GM18507 (cell line): ENCODE measurements around the gene TFAP2C.
"Not testable (repeated sequence)": the region's sequence is repeated elsewhere in the genome, so short reads cannot be mapped to it uniquely, and the experiment has no call there.

Experiments used
- DNase-seq: peaks from one replicate; pipeline ENCODE4 v3.0.0; 2011; ENCODE audit warnings: low read depth; ENCODE audit not compliant: insufficient read length; ENCODE audit errors: extremely low spot score
- FAIRE-seq: peaks from 2 replicates; lab custom pipeline; 2011; peaks lifted over from hg19 to GRCh38; lab: Jason Lieb, UNC

Gene TFAP2C

DNA sequence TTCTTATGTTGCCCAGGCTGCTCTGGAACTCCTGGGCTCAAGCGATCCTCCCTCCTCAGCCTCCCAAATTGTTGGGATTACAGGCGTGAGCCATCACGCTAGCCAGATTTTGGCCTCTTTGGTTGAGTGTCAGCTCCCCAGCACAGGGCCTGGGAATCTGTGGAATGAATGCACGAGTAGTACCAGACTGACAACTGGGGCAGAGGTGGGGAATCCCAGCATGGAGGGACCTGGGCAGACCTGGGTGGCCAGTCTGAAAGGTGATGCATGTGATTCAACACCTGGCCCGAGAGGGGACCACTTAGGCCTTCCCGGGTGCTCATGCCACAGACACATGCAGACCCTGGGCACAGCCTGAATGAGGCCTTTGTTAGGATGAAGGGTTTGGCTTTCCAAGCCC is 19.0 kb upstream of the TFAP2C start:
- no peak for DNase-seq

DNA sequence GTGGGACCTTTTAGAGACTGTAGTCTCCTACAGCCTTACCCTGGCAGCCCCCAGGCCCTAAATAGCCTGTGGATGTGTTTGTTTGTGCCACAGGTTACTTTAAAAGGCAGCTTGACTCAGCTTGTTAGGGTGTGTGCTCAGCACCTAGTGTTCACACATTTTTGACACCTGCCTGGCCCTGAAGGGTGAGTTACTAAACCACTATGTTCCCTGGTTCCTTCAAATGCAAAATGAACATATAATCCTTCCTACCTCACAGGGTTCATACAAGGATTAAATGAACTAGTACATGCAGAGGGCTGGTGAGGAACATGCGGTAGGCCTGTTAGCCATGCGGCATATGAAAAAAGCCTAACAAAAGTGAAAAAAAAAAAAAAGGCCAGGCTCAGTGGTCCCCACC is 14.9 kb upstream of the TFAP2C start:
- no peak for DNase-seq
- FAIRE-seq = no peak

More for the DNA sequence above, 19.0 kb upstream of the TFAP2C start:
- FAIRE-seq = no peak

DNA sequence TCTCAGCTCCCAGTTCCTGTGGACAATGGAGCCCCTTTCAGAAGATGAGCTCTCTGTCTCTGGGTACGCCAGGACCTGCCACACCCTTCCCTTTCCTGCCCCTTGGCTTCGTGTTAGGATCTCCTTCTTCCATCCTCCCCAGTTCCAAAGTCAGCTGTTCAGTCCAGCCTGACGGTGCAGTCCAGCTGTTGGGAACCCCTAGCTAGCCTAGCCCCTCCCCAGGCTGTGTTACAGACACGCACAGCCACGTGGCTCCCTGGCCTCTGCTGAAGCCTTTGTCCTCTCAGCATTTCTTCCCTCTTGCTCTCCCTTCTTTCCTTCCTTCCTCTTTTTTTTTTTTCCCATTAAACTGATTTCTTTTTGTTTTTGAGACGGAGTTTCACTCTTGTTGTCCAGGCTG is 12.4 kb upstream of the TFAP2C start:
- DNase-seq (no peak), FAIRE-seq (no peak)

DNA sequence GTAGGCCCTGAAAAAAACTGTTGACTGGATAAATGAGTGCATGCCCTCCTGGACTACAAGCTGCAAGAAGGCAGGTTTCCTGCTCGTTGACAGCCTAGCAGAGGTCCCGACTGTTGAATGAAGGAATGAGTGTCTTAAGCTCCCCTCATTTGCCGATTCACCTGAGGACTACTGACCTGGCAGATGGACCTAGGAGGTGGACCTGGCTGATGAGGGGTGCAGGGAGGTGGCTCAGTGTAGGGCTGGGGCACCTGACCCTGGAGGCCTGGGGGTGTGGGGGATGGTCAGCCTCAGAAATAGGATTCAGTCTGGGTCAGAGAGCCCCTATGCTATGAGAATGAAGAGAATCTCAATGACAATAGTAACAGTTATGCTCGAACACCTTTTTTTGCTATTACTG is 11.6 kb upstream of the TFAP2C start:
- DNase-seq = no peak
- FAIRE-seq = no peak

DNA sequence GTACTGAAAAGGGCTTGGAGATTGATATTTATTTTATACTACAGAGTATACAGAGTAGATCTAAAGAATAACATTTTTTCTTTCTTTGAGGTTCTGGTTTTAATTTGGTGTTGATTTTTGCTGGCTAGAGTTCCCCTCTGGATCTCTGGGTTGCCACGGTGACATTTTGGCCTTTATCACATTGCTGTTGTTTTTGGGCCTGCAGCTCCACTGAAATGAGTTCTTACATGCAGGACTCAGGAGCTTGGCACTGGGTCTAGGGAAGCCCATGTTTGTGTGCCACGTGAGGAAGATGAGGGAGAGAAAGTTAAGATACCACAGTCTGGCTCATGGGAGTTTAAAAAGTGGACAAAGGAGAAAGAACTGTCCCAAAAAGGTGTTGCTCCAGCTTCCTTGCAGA is 7.4 kb upstream of the TFAP2C start:
- no peak for FAIRE-seq
- DNase-seq = no peak

DNA sequence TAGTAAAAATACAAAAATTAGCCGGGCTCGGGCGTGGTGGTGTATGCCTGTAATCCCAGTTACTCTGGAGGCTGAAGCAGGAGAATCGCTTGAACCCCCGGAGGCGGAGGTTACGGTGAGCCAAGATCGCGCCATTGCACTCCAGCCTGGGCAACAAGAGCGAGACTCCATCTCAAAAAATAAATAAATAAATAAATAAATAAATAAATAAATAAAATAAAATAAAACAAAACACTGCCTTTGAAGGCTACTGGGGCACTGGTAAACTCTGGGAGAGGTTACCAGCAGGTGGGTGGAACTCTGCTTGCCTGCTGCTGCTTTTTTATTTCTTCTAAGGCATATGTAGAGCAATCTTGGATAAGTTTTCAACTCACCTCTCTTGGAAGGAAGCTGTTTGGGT is 5.2 kb upstream of the TFAP2C start:
- not testable (repeated sequence) for DNase-seq, FAIRE-seq

DNA sequence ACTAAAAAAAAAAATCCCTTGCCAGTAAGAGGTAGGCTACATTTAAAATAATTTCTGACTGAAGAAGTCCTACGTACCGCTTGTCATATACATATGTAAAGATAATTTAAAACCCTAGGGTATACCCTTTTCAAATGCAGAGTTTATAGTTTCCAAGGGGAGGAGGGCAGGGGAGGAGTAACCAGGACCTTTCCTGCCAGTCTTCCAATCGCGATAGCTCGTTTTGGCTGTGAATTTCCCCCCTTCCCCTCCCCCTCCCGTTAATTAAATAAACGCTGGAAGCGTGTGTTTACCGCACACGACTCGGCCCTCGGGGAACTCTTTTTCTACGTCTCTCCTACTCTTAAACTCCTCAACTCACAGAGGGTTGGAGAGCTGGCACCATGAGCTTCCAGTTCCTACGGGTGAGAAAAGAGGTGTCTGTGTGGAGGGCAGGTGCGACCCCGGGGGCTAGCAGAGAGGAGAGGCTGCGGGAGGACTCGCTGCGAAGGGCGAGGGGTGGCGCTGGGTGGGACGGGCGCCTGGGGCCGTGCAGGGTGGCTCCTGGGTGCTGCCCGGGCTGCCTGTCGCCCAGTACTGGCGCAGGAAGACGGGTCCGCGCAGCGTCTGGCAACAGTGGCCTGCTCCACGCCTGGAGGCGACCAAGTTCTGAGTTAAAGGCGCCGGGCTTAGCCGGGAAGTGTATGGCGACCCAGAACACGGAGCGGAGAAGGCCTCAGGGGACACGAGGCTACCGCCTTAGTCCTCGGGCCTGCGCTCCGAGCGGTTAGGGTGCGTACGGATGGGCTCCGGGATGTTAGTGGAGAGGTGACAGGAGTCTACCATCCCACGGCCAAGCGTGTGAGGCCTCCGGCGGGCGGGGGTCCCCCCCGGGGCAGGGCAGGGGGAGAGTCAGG is 4.1 kb upstream of the TFAP2C start:
- DNase-seq (no peak), FAIRE-seq (no peak)

DNA sequence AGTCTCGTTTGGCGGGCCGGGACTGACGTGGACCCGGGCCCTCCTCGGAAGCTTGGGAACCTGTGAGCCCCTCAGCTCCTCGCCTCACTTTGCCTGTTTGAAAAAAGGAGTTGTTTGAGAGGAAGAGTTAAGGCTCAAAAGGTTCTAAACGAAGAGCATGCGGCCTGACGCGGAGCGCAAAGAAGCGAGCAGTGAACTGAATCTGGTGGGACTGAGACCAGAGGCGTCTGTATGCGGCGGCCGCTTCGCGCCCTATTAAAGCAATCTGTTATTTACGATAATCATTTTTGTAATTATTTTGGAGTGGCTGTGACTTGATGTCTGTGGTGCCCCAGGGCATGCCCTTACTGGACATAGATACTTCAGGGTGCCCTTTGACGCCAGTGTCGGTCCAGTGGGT is 3.3 kb upstream of the TFAP2C start:
- DNase-seq (no peak), FAIRE-seq (no peak)

DNA sequence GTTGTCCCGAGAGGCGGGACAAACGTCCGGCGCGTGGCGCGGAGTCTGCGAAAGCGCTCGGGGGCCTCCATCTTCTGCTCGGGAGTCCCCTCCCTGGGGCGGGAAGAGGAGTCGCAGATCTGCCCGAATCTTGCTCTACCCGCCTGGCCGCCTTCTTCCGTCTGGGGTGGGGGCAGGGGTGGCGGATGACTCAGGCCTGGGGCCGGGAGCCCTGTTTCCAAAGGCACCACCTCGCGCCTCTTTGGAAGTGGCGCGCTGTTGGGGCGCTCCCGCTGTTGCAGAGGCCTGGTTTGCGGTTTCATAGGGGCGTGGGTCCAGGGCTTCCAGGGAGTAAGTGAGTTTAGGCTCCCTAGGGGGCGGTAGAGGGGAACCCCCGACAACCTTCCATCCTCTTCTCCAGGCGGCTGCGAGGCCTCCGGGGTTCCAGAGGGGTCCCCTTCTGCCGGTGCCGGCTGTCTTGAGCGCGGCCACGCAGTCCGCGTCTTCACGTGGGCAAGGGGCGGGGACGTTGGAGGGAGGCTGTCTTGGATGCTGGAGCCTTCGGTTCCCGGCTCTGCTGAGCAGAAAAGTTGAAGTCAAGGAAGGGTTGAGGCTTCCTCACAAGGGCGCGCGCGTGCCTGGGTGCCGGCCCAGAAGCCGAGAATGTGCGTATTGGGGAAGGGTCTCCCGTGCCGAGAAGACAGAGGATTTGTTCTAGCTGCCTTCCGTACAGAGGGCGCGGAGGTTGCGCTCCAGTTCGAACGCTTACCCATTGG is 2.6 kb upstream of the TFAP2C start:
- DNase-seq (no peak), FAIRE-seq (no peak)

DNA sequence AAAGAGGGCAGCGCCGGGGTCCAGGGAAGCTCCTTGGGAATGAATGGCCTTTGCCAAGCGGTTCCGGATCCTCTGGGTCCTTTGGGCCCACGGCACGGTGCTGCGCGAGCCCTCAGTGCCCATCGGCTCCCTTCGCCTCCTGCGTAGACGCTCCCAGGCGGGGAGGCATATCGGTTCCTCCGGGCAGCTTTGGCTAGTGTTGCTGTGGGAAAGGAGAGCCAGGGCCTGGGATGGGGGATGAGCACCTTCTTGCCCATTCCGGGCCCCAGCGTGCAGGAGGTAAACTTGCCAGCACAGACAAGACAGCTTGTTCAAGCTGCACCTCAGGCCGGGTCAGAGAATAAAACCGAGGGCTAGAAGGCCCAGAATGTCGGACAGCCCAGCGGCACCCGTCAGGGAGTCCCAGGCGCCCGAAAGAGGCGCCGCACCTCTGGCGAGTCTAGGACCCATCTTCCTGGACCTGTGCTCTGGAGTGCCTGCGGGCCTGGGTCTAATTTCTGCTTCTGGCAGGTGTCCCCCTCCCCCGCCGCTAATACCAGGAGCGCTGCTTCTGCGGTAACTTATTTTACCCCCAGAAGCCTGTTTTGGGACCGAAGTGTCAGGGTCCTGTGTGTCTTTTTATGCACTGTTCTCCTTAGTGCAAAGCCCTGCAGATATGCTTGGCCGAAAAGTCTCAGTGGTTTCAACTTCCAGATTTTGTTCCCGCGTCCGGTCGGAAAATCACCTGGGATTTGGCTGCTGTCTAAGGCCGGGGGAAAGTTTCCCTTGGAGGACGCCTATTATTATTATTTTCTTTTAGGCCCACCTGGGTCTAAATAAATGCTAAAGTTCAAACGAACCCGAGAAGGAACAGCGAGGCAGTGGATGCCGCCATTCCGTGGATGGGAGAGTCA is 1.7 kb upstream of the TFAP2C start:
- DNase-seq = no peak
- FAIRE-seq = no peak

DNA sequence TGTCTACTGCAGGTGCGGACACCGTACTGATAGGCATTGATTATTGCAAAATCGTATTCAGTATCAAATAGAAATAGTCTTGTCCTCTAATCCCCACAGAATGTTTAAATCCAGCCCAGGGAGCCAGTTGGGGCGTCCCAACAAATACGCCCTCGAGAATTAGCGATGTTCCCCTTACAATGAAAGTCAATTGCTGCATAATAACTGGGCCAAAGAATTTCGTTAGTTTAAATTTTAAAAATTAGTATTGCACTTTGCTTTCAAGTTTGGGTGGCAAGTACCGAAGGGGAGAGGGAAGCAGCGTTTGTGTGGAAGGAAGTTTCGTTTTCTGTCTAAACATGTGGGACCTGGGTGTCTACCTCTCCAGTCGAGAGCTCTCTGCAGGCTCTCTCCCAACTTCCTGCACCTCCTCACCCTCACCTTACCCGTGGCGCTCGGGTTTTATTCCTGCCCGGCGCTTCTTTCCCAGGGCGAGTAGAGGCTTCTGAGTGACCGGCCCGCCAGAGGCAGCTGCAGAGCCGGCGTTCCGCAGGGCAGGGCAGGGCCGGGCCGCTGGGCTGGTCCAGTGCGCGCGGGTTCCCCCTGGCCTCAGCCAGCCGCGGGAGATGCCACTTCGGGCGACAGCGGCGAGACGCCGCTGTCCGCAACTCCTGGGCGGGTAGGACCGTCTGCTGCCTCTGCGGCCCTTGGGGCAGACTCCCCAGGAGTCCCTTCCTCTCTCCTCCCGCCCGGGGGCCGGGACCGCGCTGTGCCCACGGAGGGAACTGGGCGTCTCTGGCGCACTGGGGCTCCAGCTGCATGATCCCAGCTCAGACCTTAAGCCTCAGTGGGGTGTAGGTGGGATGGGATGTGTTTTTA is 862 bp upstream of the TFAP2C start:
- DNase-seq = no peak
- FAIRE-seq = no peak

DNA sequence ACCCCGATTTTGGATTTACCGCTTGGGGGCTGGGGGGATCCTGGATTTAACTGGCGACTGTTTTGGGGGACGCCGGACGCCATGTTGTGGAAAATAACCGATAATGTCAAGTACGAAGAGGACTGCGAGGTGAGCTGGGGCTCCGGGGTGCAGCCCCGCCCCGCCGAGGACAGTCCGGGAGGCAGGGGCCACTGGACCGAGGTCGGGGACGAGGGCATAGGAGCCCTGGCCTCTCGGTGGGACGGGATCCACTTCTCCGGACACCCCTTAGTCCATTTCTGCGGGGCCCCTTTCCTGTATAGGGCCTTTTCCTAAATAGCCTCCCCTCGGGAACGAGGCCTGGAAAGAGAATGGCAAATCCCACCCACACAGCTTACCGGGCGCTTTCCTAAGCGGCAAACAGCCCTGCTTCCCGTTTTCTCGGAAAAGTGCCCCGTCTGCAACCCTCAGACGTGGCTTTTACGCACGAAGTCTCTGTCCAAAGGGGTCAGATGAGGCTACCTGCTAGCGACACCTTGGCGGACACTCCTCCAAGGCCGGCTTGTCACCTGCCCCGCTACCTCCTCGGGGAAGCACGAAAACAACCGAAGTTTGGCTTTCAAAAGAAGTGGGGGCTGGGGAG is 469 bp downstream of the TFAP2C start:
- FAIRE-seq = no peak
- no peak for DNase-seq

DNA sequence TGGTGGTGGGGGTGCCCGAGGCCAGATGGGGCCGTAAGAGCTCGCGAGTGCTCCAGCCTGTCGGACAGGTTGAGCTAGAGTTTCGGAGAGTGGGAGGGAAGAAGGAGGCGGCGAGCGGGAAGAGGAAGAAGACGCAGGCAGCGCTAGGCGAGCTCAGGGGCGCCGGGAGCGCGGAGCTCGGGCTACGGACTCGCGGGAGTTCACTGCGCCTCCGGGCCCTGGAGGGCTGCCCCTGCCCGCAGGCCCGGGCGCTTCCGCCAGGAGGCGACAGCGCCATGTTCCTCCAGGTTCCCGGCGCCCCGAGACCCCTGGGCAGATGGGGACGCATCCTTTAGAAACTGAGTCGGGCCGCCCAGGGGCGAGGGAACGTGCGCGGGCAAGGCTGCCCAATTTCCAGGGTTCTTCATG is 984 bp downstream of the TFAP2C start:
- DNase-seq = no peak

DNA sequence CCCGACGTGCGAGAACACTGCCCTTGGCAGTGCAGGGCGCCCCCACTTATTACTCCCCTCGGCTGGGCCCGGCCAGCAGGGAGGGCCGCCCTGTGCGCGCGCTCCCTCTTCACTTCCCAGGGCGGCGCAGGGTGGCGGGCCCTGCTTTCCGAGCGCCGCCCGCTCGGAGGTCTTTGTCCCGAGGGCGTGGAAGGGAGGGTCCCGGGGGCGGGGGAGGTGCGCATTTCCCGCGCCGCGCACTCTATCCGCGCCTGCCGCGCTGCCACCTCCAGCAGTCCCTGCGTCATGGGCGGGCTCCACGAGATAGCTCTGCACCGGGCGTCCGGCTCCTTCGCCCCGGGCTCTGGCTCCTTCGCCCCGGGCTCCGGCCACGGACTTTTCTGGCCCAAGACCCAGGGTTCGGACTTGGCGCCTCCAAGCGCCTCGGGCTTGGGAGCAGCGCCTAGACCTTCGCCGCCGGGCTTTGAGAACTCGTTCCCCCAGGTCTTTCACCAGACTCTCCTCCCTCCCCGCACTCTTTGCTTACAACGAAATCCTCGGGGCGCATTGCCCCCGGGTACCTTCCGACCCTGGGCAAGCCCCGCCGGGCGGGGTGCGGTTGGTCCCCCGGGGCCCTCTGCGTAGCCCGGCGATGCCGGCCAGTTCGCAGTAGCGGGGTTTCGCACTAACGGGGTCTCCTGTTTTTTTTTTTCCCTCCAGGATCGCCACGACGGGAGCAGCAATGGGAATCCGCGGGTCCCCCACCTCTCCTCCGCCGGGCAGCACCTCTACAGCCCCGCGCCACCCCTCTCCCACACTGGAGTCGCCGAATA is 1.6 kb downstream of the TFAP2C start:
- no peak for DNase-seq
- no peak for FAIRE-seq

More for the DNA sequence above, 984 bp downstream of the TFAP2C start:
- FAIRE-seq = no peak

DNA sequence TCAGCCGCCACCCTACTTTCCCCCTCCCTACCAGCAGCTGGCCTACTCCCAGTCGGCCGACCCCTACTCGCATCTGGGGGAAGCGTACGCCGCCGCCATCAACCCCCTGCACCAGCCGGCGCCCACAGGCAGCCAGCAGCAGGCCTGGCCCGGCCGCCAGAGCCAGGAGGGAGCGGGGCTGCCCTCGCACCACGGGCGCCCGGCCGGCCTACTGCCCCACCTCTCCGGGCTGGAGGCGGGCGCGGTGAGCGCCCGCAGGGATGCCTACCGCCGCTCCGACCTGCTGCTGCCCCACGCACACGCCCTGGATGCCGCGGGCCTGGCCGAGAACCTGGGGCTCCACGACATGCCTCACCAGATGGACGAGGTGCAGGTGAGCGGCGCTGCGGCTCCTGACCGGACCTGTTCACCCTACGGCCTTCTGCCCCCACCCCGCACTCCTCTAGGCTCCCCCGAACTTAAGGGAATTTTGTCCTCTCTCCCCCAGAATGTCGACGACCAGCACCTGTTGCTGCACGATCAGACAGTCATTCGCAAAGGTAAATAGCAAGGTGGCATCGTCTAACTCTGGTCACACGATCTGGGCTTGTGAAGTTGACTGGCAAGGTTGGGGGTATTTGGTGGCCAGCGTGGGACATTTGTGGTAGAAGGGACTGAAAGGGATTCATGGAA is 2.3 kb downstream of the TFAP2C start:
- FAIRE-seq (no peak), DNase-seq (no peak)

DNA sequence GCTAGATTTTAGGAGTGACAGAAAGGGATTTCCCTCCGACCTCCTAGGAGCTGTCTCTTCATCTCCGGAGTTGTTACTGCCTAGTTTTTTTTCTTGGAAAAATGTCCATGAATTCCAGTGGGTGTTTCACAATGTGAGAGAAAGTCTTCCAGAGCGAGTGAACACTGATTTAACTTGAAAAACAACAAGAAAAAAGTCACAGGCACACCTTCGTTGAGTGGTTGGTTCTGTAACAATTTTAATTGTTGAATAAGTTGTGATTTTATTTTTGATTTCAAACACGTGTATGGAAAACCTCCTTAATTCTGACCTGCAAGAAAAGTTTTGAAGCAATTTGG is 2.9 kb downstream of the TFAP2C start:
- DNase-seq (no peak), FAIRE-seq (no peak)

DNA sequence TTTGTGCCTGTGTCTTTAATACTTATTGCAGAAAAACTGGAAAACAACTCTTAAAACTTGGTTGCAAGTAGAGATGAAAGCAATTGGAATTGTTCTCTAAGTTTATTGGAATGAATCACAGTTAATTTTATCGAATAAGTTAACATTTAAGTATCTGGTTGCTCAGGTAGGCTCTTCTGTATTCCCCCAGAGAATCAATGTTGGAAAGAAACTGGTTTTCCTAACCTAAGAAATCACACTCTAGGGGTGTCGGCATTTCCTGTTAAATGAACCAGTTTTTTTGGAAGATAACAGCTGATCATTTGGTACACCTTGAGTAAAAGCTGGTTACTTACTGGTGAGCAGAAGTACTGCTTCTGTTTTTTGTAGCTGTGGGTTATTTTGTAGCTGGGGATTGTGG is 5.2 kb downstream of the TFAP2C start:
- FAIRE-seq (no peak), DNase-seq (no peak)
